Measurements from ENCODE around the gene PPARGC1A. TPM values are rescaled to one million over a fixed set of nuclear protein-coding genes. Genes with fewer than 3 reads are reported as not detected.

The PPARGC1A gene
- total RNA-seq, 1 donor from 2014 or later, result 2.2 TPM

- no peaks in the 10 kb centered on the region for H3K27me3 Mint-ChIP-seq (ENCODE audit: low read depth)
- H3K4me3 Mint-ChIP-seq (ENCODE audit: unreplicated experiment), result no peak overlapping the region
- no peak for TF ChIP-seq CTCF (IDR thresholded peaks at IDR 0.05)
- H3K27ac Mint-ChIP-seq (ENCODE audit: unreplicated experiment), result peak overlapping the region; percentile 79
- peaks cover 27% of the 10 kb centered on the region for H3K4me1 Mint-ChIP-seq (ENCODE audit: low read depth)
- H3K9me3 Mint-ChIP-seq (ENCODE audit: low read depth), result no peaks in the 10 kb centered on the region
- H3K36me3 Mint-ChIP-seq (ENCODE audit: low read depth), result no peaks in the 10 kb centered on the region
- DNase-seq (ENCODE audit: low spot score), result no peak
These were observed 120.4 kb downstream of the PPARGC1A start for GRCh38 chr4:23769406-23769805.

DNA sequence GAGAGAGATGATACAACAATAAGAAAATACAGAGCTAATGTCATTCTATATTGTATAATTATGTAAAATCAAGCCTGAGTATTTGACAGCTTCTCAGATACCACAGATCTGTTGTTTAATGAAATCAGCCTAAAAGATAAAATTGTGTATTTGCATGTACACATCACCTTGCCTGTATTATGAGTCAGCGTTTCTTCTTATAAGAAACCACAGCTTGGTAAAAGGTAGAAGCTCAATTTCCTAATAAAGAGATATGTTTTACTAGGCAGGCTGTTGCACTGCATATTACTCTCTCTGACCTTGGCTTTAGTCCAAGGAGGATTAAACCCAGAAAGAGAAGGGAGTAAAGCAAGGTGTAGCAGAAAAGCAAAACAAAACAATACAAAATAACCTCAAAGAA lies 121.3 kb downstream of the PPARGC1A start:
- no peaks in the 10 kb centered on the region for H3K9me3 Mint-ChIP-seq (ENCODE audit: low read depth)
- DNase-seq (ENCODE audit: low spot score), result no peak
- TF ChIP-seq CTCF (IDR thresholded peaks at IDR 0.05), result no peak

DNA sequence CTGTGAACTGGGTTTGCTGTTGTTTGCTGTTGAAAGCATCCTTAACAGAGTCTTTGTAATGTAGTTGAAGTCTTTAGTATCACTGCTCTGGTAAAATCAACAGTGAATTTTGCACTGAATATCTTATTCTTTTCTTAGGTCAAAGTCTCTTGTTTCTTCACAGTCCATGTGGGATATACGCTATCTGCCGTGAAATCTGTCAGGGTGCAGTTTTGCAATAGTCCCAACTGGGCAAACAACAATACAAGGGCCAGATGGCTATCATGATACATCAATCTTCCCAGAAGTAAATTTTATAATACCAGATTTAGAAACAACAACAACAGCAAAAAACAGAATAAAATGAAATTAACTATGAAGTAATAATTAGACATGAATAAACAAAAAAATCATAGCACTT lies 123.5 kb downstream of the PPARGC1A start:
- no peak for TF ChIP-seq CTCF (IDR thresholded peaks at IDR 0.05)
- Mint-ChIP-seq H3K36me3 (ENCODE audit: low read depth) (no peaks in the 10 kb centered on the region), H3K4me1 (ENCODE audit: low read depth) (peaks cover 27% of the 10 kb centered on the region), H3K27me3 (ENCODE audit: low read depth) (no peaks in the 10 kb centered on the region), H3K27ac (ENCODE audit: unreplicated experiment) (no peak overlapping the region), H3K4me3 (ENCODE audit: unreplicated experiment) (no peak overlapping the region), H3K9me3 (ENCODE audit: low read depth) (no peaks in the 10 kb centered on the region)
- DNase-seq (ENCODE audit: low spot score), result no peak

More for the DNA sequence above, 121.3 kb downstream of the PPARGC1A start:
- H3K27me3 Mint-ChIP-seq (ENCODE audit: low read depth), result no peaks in the 10 kb centered on the region
- H3K4me1 Mint-ChIP-seq (ENCODE audit: low read depth), result peaks cover 27% of the 10 kb centered on the region
- no peak overlapping the region for H3K27ac Mint-ChIP-seq (ENCODE audit: unreplicated experiment)
- H3K36me3 Mint-ChIP-seq (ENCODE audit: low read depth), result no peaks in the 10 kb centered on the region
- H3K4me3 Mint-ChIP-seq (ENCODE audit: unreplicated experiment), result no peak overlapping the region

GRCh38 chr4:23763559-23763958 lies 126.3 kb downstream of the PPARGC1A start:
- TF ChIP-seq CTCF (IDR thresholded peaks at IDR 0.05), result no peak
- DNase-seq (ENCODE audit: low spot score), result no peak
- Mint-ChIP-seq H3K27me3 (ENCODE audit: low read depth) (peaks cover 1% of the 10 kb centered on the region), H3K4me1 (ENCODE audit: low read depth) (peaks cover 11% of the 10 kb centered on the region), H3K27ac (ENCODE audit: unreplicated experiment) (no peak overlapping the region), H3K4me3 (ENCODE audit: unreplicated experiment) (no peak overlapping the region), H3K9me3 (ENCODE audit: low read depth) (no peaks in the 10 kb centered on the region), H3K36me3 (ENCODE audit: low read depth) (no peaks in the 10 kb centered on the region)

DNA sequence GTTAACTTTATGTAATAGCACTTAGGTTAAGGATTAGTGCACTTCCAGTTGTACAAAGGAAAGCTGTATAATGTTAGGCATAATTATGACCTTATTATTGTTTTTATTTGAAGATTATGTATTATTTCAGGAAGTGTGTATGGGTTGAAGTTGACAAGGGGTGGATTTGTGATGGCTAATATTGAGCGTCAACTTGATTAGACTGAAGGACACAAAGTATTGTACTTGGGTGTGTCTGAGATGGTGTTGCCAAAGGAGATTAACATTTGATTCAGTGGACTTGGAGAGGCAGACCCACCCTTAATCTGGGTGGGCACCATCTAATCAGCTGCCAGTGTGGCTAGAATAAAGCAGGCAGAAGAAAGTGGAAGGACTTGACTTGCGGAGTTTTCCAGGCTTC lies 127.3 kb downstream of the PPARGC1A start:
- Mint-ChIP-seq H3K27me3 (ENCODE audit: low read depth) (peaks cover 1% of the 10 kb centered on the region), H3K27ac (ENCODE audit: unreplicated experiment) (no peak overlapping the region), H3K4me1 (ENCODE audit: low read depth) (peaks cover 2% of the 10 kb centered on the region), H3K9me3 (ENCODE audit: low read depth) (no peaks in the 10 kb centered on the region), H3K4me3 (ENCODE audit: unreplicated experiment) (no peak overlapping the region), H3K36me3 (ENCODE audit: low read depth) (no peaks in the 10 kb centered on the region)
- no peak for TF ChIP-seq CTCF (IDR thresholded peaks at IDR 0.05)
- DNase-seq (ENCODE audit: low spot score), result no peak
